Right lobe of liver (tissue), 6 donors: ENCODE measurements around the gene MAML2. TPM values are rescaled to one million over a fixed set of nuclear protein-coding genes. Genes with fewer than 3 reads are reported as not detected.

ENCODE experiments used
- ATAC-seq, 4 donors: fragments of 200-7000 bp; cut with Tn5 transposase; one replicate each; pipeline ENCODE4 v1.9.1; 2020; ENCODE audit warnings: mild to moderate bottlenecking in 4 of 4, moderate library complexity in 4 of 4
- DNase-seq, 3 donors: peaks; one replicate each; pipeline ENCODE4 v3.0.0-alpha.2; 2020
- H3K27ac ChIP-seq, 3 donors: fragments of 200-600 bp; one replicate each; pipeline ENCODE4 v1.8.0; 2022
- H3K27me3 ChIP-seq, 2 donors: fragments of 200-600 bp; one replicate each; pipeline ENCODE4 v1.8.0; 2022
- H3K36me3 ChIP-seq, 4 donors: fragments of 200-600 bp; sonication (generic) in 1 of 4; one replicate each; pipeline versions ENCODE4 v1.5.1 to v1.8.0; 2017 to 2022; ENCODE audit warnings: control low read depth in 1 of 4
- H3K4me1 ChIP-seq, 4 donors: fragments of 200-600 bp; sonication (generic) in 1 of 4; one replicate each; pipeline versions ENCODE4 v1.5.1 to v1.8.0; 2017 to 2022; ENCODE audit warnings: control low read depth in 1 of 4
- H3K4me3 ChIP-seq, 3 donors: fragments of 200-600 bp; one replicate each; pipeline ENCODE4 v1.8.0; 2022
- H3K9me3 ChIP-seq, 4 donors: fragments of 200-600 bp; sonication (generic) in 1 of 4; one replicate each; pipeline versions ENCODE4 v1.5.1 to v1.8.0; 2017 to 2022; ENCODE audit warnings: control low read depth in 1 of 4
- POLR2A ChIP-seq: fragments of 450-650 bp; IDR thresholded peaks from one replicate; pipeline ENCODE4 v1.6.1; 2017; ENCODE audit warnings: antibody characterized with exemption, mild to moderate bottlenecking
- WGBS: methylation state at CpG from one replicate; pipeline ENCODE4 v1.1.6; 2018; ENCODE audit warnings: low coverage, low lambda C conversion rate; ENCODE audit not compliant: insufficient coverage; ENCODE audit errors: missing lambda C conversion rate; 5-methylcytosine and 5-hydroxymethylcytosine counted together
- intact Hi-C, 2 donors: fragments of 100-400 bp; cut with DNase I; formaldehyde crosslinking; loops; one replicate each; pipeline versions ENCODE4 v1.11.2 to v1.14.1; 2022
- total RNA-seq, 6 experiments: library from RNA; depleted of rRNA in 2 of 6; stranded (reverse); fragments of >200 nt in 2 of 6; fragmentation: NEBNext Ultra II Directional in 3 of 6; extraction: Animal tissue kit (Norgen Biotek cat#: 25700) in 3 of 6; gene quantifications; one replicate each; pipeline versions ENCODE4 v1.1.0 to v1.2.4, GENCODE V29; 2016 to 2023
- TF ChIP-seq, protein P1 (sequence below), 4 donors: fragments of 200-600 bp in 3 of 4; fragments of 450-650 bp in 1 of 4; IDR thresholded peaks; one replicate each; pipeline versions ENCODE4 v1.5.1 to v1.8.0; 2016 to 2022; ENCODE audit warnings: antibody characterized with exemption in 4 of 4, mild to moderate bottlenecking in 2 of 4
- donor health status: DM: no; HTN: yes; CAD: no.
- donor health status: DM: no; HTN: no; CAD: no.
- donor health status: DM: no; HTN: no; CAD: no.
- donor health status: DM: no; HTN: yes; CAD: no.
- donor health status: DM: no; HTN: yes; CAD: no.

Gene MAML2
- total RNA-seq, 6 experiments from 2014 or later, result 0.92 to 2.3 (median 1.9) TPM

GRCh38 chr11:96044747-96045146 is 298.2 kb downstream of the MAML2 start:
- Histone ChIP-seq H3K4me1 (peaks cover 0 to 6% (median 0%) of the 10 kb centered on the region in 4 donors), H3K9me3 (no peaks in the 10 kb centered on the region), H3K27ac (no peak overlapping the region), H3K36me3 (no peaks in the 10 kb centered on the region), H3K4me3 (no peak overlapping the region), H3K27me3 (no peaks in the 10 kb centered on the region)
- intact Hi-C loops, result no loop called here
- DNase-seq (no peak), ATAC-seq (no peak)
- 68% methylated on average over 2 of the region's 2 CpGs for WGBS
- TF ChIP-seq POLR2A, result no peak
- TF ChIP-seq, protein P1, sequence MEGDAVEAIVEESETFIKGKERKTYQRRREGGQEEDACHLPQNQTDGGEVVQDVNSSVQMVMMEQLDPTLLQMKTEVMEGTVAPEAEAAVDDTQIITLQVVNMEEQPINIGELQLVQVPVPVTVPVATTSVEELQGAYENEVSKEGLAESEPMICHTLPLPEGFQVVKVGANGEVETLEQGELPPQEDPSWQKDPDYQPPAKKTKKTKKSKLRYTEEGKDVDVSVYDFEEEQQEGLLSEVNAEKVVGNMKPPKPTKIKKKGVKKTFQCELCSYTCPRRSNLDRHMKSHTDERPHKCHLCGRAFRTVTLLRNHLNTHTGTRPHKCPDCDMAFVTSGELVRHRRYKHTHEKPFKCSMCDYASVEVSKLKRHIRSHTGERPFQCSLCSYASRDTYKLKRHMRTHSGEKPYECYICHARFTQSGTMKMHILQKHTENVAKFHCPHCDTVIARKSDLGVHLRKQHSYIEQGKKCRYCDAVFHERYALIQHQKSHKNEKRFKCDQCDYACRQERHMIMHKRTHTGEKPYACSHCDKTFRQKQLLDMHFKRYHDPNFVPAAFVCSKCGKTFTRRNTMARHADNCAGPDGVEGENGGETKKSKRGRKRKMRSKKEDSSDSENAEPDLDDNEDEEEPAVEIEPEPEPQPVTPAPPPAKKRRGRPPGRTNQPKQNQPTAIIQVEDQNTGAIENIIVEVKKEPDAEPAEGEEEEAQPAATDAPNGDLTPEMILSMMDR (IDR thresholded peaks at IDR 0.05), result no peak

GRCh38 chr11:96044311-96044710 is 298.7 kb downstream of the MAML2 start:
- intact Hi-C loops, result no loop called here
- H3K9me3 ChIP-seq, result no peaks in the 10 kb centered on the region
- ATAC-seq (no peak), DNase-seq (no peak)
- TF ChIP-seq, protein P1 (IDR thresholded peaks at IDR 0.05), result no peak
- no peak for TF ChIP-seq POLR2A
- H3K27ac ChIP-seq, result no peak overlapping the region
- H3K36me3 ChIP-seq, result no peaks in the 10 kb centered on the region
- peaks cover 0 to 6% (median 0%) of the 10 kb centered on the region in 4 donors for H3K4me1 ChIP-seq
- no peaks in the 10 kb centered on the region for H3K27me3 ChIP-seq
- H3K4me3 ChIP-seq, result no peak overlapping the region

- no peak for DNase-seq
- no peak for TF ChIP-seq POLR2A
- TF ChIP-seq, protein P1 (IDR thresholded peaks at IDR 0.05), result no peak
- Histone ChIP-seq H3K4me3 (no peak overlapping the region), H3K36me3 (no peaks in the 10 kb centered on the region), H3K27me3 (no peaks in the 10 kb centered on the region), H3K4me1 (peaks cover 0 to 6% (median 0%) of the 10 kb centered on the region in 4 donors), H3K9me3 (no peaks in the 10 kb centered on the region), H3K27ac (no peak overlapping the region)
- ATAC-seq, result no peak
- 17% methylated on average over 1 of the region's 1 CpG for WGBS
- intact Hi-C loops, result no loop called here
These were observed 299.7 kb downstream of the MAML2 start for GRCh38 chr11:96043291-96043690.

DNA sequence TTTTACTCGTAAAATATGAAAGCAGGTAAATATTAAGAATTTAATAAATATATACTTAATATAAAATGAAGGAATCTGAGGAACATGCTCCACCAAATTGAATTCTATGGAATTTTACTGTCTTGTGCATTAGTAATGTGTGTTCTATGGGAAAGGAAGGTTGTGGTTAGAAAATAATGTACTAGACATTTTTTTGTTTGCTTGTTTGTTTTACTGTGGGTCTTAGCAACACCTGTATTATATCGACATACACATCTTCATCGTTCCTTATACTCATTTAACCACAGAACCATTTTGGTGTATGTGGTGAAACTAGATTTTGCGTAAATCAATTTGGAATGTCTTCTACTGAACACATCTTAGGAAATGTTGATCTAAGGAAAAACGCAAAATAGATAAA is 304.9 kb downstream of the MAML2 start:
- intact Hi-C loops, result no loop called here
- 43% methylated on average over 5 of the region's 5 CpGs for WGBS

GRCh38 chr11:96037405-96037949 is 305.5 kb downstream of the MAML2 start:
- H3K4me3 ChIP-seq, result no peak overlapping the region
- no peaks in the 10 kb centered on the region for H3K27me3 ChIP-seq
- intact Hi-C loops, result no loop called here
- DNase-seq, result no peak
- no peaks in the 10 kb centered on the region for H3K36me3 ChIP-seq
- no peak for ATAC-seq
- no peaks in the 10 kb centered on the region for H3K9me3 ChIP-seq
- H3K27ac ChIP-seq, result no peak overlapping the region
- no peaks in the 10 kb centered on the region for H3K4me1 ChIP-seq
- 47% methylated on average over 4 of the region's 4 CpGs for WGBS
- TF ChIP-seq, protein P1 (IDR thresholded peaks at IDR 0.05), result no peak
- no peak for TF ChIP-seq POLR2A

More for the DNA sequence above, 304.9 kb downstream of the MAML2 start:
- Histone ChIP-seq H3K4me3 (no peak overlapping the region), H3K4me1 (no peaks in the 10 kb centered on the region), H3K36me3 (no peaks in the 10 kb centered on the region), H3K27ac (no peak overlapping the region), H3K9me3 (no peaks in the 10 kb centered on the region), H3K27me3 (no peaks in the 10 kb centered on the region)
- ATAC-seq (no peak), DNase-seq (no peak)
- no peak for TF ChIP-seq POLR2A
